Left ventricle myocardium inferior (tissue), 1 donor: Measurements from ENCODE around the gene ANGPTL2. TPM values are rescaled to one million over a fixed set of nuclear protein-coding genes. Genes with fewer than 3 reads are reported as not detected.

Experiments
- DNase-seq: peaks from one replicate; pipeline ENCODE4 v3.0.0-alpha.2; 2020
- H3K27ac ChIP-seq: fragments of 200-600 bp; replicated peaks from 2 replicates; pipeline ENCODE4 v1.8.0; 2021
- H3K27me3 ChIP-seq: fragments of 200-600 bp; 2 replicates; pipeline ENCODE4 v1.8.0; 2021; ENCODE audit warnings: low read depth
- H3K36me3 ChIP-seq: fragments of 200-600 bp; 2 replicates; pipeline ENCODE4 v1.8.0; 2021
- H3K4me1 ChIP-seq: fragments of 200-600 bp; 2 replicates; pipeline ENCODE4 v1.8.0; 2021
- H3K4me3 ChIP-seq: fragments of 200-600 bp; 2 replicates; pipeline ENCODE4 v1.8.0; 2021; ENCODE audit warnings: mild to moderate bottlenecking, moderate library complexity
- H3K9me3 ChIP-seq: fragments of 200-600 bp; replicated peaks from 2 replicates; pipeline ENCODE4 v1.8.0; 2021
- CTCF ChIP-seq: fragments of 200-600 bp; IDR thresholded peaks from 2 replicates; pipeline ENCODE4 v1.8.0; 2021; ENCODE audit warnings: antibody characterized with exemption, mild to moderate bottlenecking, borderline replicate concordance
- intact Hi-C: fragments of 100-400 bp; cut with micrococcal nuclease; formaldehyde crosslinking; loops from one replicate; pipeline ENCODE4 v1.11.0; 2022
- total RNA-seq: library from RNA; stranded (reverse); fragmentation: NEBNext Ultra II Directional; extraction: Animal tissue kit (Norgen Biotek cat#: 25700); gene quantifications from one replicate; pipeline ENCODE4 v1.2.1, GENCODE V29; 2021
- donor health status: DM: no; HTN: yes; CAD: no; lungs with severe emphysema.

ANGPTL2 gene
- total RNA-seq, 1 donor from 2014 or later: 35.7 TPM

- H3K27me3 ChIP-seq: no peaks in the 10 kb centered on the region
- H3K4me3 ChIP-seq: no peak overlapping the region
- no peaks in the 10 kb centered on the region for H3K9me3 ChIP-seq
- no peak overlapping the region for H3K27ac ChIP-seq
- no peak for TF ChIP-seq CTCF
- intact Hi-C loops: no loop called here
- H3K4me1 ChIP-seq: peaks cover 33% of the 10 kb centered on the region
- no peaks in the 10 kb centered on the region for H3K36me3 ChIP-seq
- no peak for DNase-seq
Observed at GRCh38 chr9:127165116-127165515, 42.7 kb upstream of the ANGPTL2 start.

DNA sequence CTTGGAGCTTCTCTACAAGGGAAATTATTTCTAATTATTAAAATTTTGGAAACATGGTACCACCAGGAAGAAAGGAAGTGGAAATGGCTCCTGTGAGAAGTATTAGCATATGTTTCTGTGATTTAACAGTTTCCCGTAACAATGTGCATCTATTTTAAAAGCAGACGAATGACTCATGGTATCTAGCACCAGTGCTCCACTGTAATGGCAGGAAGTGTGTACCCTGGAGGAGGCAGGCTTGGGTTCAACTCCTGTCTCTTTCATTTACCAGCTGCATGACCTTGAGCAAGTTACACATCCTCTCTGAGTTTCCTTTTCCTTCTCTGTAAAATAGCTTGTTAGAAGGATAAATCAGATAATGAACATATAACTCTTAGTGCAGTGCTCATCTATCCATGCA lies 41.0 kb upstream of the ANGPTL2 start:
- no peak for DNase-seq

GRCh38 chr9:127162864-127163365 lies 40.5 kb upstream of the ANGPTL2 start:
- intact Hi-C loops: no loop called here
- Histone ChIP-seq H3K9me3 (no peaks in the 10 kb centered on the region), H3K4me3 (no peak overlapping the region), H3K27ac (peak overlapping the region; percentile 59), H3K36me3 (no peaks in the 10 kb centered on the region), H3K27me3 (no peaks in the 10 kb centered on the region), H3K4me1 (peaks cover 43% of the 10 kb centered on the region)
- DNase-seq: no peak
- no peak for TF ChIP-seq CTCF

More for the DNA sequence above, 41.0 kb upstream of the ANGPTL2 start:
- Histone ChIP-seq H3K4me1 (peaks cover 43% of the 10 kb centered on the region), H3K9me3 (no peaks in the 10 kb centered on the region), H3K27me3 (no peaks in the 10 kb centered on the region), H3K36me3 (no peaks in the 10 kb centered on the region), H3K27ac (peak overlapping the region; percentile 59), H3K4me3 (no peak overlapping the region)
- TF ChIP-seq CTCF: no peak
- intact Hi-C loops: no loop called here

GRCh38 chr9:127162046-127162863 lies 39.8 kb upstream of the ANGPTL2 start:
- Histone ChIP-seq H3K36me3 (no peaks in the 10 kb centered on the region), H3K4me1 (peaks cover 43% of the 10 kb centered on the region), H3K27ac (peak overlapping the region; percentile 59), H3K4me3 (no peak overlapping the region), H3K9me3 (no peaks in the 10 kb centered on the region), H3K27me3 (no peaks in the 10 kb centered on the region)
- TF ChIP-seq CTCF: no peak
- DNase-seq: no peak
- intact Hi-C loops: no loop called here

GRCh38 chr9:127161081-127161624 lies 38.7 kb upstream of the ANGPTL2 start:
- H3K4me1 ChIP-seq: peaks cover 43% of the 10 kb centered on the region
- intact Hi-C loops: no loop called here
- no peaks in the 10 kb centered on the region for H3K9me3 ChIP-seq
- no peak for TF ChIP-seq CTCF
- no peak for DNase-seq
- no peak overlapping the region for H3K27ac ChIP-seq
- H3K4me3 ChIP-seq: no peak overlapping the region
- no peaks in the 10 kb centered on the region for H3K36me3 ChIP-seq
- H3K27me3 ChIP-seq: no peaks in the 10 kb centered on the region
